HL-60/S4 treated with phorbol 12-myristate 13-acetate at 8.2 ng/mL for 4 days and 3 days (cell line): ENCODE measurements around the gene LCE6A.

Source experiments
- in situ Hi-C: fragments of 300-500 bp; cut with MboI; formaldehyde crosslinking; loops from 2 replicates; pipeline ENCODE4 v1.15.0; 2022; ENCODE audit warnings: low sequenced_read_pairs

LCE6A gene

DNA sequence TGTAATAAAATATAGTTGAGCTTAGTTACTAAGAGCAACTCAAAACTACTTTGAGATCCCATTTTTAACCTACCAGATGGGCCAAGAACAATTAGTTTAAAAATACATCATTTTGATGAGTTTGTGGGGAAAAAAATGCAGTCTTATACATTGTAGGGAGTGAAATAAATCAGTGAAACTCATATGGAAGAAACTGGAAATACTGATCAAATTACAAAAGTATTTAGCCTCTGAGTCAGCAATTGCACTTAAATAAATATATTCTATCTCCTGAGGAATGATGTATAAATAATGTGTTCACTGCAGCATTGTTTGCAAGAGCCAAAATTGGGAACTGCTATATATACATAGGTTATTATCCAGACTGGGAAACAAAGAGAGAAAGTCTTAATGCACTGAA lies 30.8 kb downstream of the LCE6A start:
- in situ Hi-C loops: no loop called here

- in situ Hi-C loops: no loop called here
Measured at GRCh38 chr1:152876827-152877226, 34.2 kb downstream of the LCE6A start.

GRCh38 chr1:152878042-152878441 lies 35.4 kb downstream of the LCE6A start, which contains the start of gene SMCP:
Gene SMCP, plus strand, starts transcription at chr1:152878322. Its CDS starts 6,101 bp downstream, at chr1:152884423.
- in situ Hi-C loops: no loop called here

- in situ Hi-C loops: no loop called here
Measured at GRCh38 chr1:152879559-152880198, 37.0 kb downstream of the LCE6A start.

GRCh38 chr1:152880316-152880715 lies 37.7 kb downstream of the LCE6A start:
- in situ Hi-C loops: no loop called here

- in situ Hi-C loops: no loop called here
Measured at GRCh38 chr1:152880907-152881306, 38.3 kb downstream of the LCE6A start.

GRCh38 chr1:152884085-152884484 lies 41.4 kb downstream of the LCE6A start:
- in situ Hi-C loops: no loop called here

GRCh38 chr1:152884506-152884905 lies 41.9 kb downstream of the LCE6A start:
- in situ Hi-C loops: no loop called here

DNA sequence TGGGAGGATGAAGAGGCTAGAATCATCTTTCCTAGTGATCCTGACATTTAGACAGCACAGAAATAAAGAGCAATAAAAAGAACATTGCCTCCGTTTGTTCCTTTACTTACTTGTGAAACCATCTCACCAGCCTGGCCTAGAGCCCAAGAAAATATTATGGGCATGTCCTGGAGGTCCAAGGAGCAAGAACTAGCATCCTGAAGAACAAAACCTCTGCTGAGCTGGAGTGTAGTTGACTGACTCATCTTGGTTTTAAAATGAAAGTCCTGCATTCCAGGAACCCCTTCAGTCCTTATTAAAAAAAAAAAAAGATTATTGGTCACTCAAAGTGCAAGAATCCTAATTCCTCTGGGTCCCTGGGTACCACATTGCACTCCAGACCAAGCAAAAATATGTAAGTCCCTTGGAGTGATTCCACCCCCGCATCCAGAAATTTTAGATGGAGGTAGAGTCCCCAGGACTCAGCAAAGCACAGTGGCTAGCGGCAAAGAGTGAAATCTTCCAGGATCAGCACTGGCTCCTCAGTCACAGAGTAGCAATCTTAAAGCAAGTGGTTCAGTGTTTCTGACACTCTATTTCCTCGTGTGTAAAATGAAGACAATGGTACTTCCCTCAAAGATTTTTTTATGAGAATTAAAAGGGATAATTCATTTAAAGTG lies 42.4 kb downstream of the LCE6A start:
- in situ Hi-C loops: no loop called here

DNA sequence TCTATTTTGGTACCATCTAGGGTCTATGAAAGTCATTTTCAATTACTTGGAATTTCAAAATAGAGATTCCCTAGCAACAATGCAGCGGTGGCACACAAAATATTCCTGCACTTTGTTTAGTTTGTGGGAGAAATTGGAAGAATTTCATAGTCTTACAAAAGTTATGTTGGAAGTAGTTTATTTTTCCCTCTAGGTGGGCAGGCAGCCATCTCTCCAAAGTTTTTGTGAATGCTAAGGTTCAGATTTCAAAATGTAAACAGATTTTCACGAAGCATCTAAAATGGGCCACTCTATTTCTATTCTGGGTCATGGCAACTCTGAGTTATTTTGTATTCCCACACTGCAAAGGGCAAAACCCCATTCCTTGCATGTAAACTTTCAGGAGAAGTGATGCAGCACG lies 43.4 kb downstream of the LCE6A start:
- in situ Hi-C loops: no loop called here

- in situ Hi-C loops: no loop called here
Measured at GRCh38 chr1:152886758-152887409, 44.2 kb downstream of the LCE6A start.

DNA sequence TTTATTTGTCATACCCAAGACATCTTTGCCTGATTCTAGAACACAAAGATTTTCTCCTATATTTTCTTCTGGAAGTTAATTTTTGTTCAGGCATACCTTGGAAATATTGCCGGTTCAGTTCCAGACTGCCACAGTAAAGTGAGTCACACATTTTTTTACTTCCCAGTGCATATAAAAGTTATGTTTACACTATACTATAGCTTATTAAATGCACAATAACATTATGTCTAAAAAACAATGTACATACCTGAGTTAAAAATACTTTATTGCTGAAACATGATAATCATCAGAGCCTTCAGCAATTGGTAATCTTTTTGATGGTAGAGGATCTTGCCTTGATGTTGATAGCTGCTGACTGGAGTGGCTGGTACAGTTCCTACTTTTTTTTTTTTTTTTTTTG lies 45.5 kb downstream of the LCE6A start:
- in situ Hi-C loops: no loop called here
